Embryonic facial prominence (tissue), 1 donor: ENCODE results near the gene CLK4.

ENCODE experiments used
- DNase-seq: peaks from one replicate; pipeline ENCODE4 v3.0.0-alpha.2; 2016; ENCODE audit errors: extremely low spot score

CLK4 gene

GRCh38 chr5:178626484-178627258 lies at the start of gene CLK4:
Gene CLK4 (minus strand): TSS chr5:178627050. CDS start chr5:178623416, 3,634 bp downstream.
- DNase-seq = peak; percentile 93

DNA sequence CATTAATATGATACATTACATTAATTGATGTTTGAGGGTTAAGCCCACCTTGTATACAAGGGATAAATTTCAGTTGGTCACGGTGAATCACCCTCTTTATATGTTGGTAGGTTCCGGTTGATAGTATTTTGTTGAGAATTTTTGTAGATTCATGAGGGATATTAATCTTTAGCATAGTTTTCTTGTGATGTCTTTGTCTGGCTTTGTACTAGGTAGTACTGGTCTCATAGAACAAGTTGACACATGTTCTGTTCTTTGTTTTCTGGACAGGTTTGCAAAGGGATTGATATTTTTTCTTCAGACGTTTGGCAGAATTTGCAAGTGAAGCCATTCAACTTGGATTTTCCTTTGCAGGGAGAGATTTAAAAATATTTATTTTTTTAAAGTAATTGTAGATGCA lies 49.1 kb upstream of the CLK4 start:
- DNase-seq = no peak

DNA sequence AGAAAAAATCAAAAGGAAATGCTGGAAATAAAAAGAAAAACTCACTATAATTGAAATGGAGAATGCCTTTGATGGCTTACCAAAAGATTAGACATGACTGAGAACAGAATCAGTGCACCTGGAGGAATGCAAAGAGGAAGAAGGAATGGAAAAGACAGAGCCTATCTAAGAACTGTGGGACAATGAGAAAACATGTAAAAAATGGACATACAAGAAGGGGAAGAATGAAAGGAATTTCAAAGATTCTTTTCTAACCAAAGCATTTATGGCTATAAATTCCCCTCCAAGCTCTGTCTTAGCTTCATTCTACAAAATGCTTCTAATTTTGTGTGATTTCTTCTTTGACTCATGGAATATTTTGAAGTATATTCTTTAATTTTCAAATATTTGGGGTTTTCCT lies 47.5 kb upstream of the CLK4 start:
- no peak for DNase-seq

GRCh38 chr5:178673801-178674295 lies 47.0 kb upstream of the CLK4 start:
- DNase-seq = no peak

GRCh38 chr5:178672630-178673029 lies 45.8 kb upstream of the CLK4 start:
- DNase-seq = no peak

GRCh38 chr5:178671602-178672144 lies 44.8 kb upstream of the CLK4 start:
- no peak for DNase-seq

DNA sequence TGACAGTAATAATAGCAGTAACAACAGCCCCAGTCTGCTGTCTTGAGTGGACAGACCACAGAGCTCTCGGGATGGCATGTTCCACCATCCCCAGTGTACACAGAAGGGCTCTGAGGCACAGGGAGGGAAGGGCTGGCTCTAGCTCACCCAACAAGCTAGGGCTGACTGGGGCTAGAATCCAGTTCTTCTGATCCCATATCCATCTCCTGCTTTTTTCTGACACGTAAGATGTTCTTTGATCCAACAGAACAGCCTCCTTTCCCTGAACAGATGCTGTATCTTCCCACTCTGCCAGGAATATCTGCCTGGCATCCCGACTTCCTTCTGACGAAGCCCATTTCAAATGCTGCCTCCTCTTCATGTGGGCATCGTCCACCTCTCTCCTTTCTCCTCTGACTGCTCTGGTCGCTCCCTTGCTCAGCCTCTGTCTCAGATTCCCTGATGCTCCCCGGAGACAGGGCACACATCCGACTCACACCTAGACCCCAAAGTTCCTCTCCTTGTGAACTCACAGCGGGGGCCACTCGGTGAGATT lies 43.6 kb upstream of the CLK4 start:
- no peak for DNase-seq

- no peak for DNase-seq
These were observed 41.7 kb upstream of the CLK4 start for GRCh38 chr5:178668579-178668978.

GRCh38 chr5:178667688-178668087 lies 40.8 kb upstream of the CLK4 start:
- no peak for DNase-seq

- DNase-seq = no peak
These were observed 40.3 kb upstream of the CLK4 start for GRCh38 chr5:178667101-178667500.

GRCh38 chr5:178664141-178664540 lies 37.3 kb upstream of the CLK4 start:
- DNase-seq = no peak

GRCh38 chr5:178662541-178662860 lies 35.7 kb upstream of the CLK4 start:
- DNase-seq = no peak

GRCh38 chr5:178661836-178662540 lies 35.1 kb upstream of the CLK4 start:
- DNase-seq = no peak

- DNase-seq = no peak
These were observed 24.4 kb upstream of the CLK4 start for GRCh38 chr5:178651046-178651810.

GRCh38 chr5:178650214-178650613 lies 23.4 kb upstream of the CLK4 start:
- DNase-seq = no peak

- DNase-seq = no peak
These were observed 22.7 kb upstream of the CLK4 start for GRCh38 chr5:178649580-178649979.

DNA sequence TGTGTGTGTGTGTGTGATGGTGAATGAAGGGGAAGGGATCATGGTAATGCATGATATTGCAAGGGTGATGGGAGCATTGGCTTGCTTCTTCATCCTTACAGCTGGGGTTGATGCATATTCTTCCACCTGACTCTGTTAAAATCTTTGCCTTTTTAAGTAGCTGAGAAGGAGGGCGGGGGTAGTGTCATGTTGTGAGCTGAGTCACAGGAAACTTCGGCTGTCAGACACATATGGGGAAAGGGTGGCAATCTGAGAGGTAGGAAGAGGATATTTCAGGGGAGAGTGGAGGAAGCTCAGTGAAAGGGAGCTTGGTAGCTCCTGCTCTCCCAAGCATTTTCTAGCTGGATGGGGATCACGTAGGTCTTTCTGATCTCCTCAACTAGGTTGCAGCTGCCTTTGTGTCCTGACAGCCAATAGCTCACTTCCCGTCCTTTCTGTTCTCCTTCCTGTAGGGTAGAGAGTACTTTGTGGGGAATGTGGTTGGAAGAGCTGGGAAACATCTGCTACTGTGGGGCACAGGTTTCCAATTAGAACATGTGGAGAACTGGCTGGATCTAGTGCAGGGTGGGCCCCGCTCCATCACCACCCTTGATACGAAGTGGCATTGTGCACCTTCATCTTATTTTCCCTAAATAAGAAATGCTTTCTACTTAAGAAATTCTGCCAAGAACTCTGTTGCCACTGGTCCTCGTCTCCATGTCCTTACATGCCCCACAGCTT lies 18.1 kb upstream of the CLK4 start:
- no peak for DNase-seq

- no peak for DNase-seq
These were observed 15.6 kb upstream of the CLK4 start for GRCh38 chr5:178642351-178642909.

- no peak for DNase-seq
These were observed 14.9 kb upstream of the CLK4 start for GRCh38 chr5:178641711-178642110.

DNA sequence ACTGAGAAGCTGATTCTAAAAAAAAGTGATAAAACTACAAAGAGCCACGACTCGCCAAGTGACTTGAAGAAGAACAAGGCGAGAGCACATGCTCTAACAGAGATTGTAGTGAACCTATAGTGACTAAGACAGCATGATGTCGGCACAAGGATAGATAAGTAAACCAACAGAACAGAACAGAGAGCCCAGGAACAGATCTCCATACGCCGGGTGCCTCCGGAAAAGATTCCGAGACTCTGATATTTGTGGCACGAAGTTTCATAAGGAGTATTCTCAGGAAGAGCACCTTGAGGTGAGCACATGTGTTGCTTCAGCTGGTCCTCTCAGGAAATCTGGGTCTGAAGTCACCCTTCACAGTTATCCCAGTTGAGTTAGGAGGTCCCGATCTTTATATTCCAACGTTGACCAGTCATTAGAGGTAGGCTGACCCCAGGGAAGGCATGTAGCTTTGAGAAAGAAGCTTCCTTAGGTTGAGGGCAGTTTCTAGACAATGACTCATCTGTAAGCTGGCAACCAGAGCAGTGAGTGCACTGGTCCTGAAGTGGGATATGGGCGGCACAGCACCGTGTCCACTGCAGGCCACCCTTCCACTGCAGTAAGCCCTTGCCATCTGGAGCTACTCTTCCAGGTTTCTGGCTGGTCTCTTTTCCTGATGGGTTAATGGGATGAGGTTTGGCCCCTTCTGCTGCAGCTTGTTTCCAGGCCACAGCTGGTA lies 13.6 kb upstream of the CLK4 start:
- DNase-seq = no peak
